GM19395 (cell line): ENCODE data around the gene CCDC73.
A peak's percentile ranks its signal among the peaks of the same experiment; 100 is the strongest.
"Not testable (repeated sequence)": the region's sequence is repeated elsewhere in the genome, so short reads cannot be mapped to it uniquely, and the experiment has no call there.

Experiments used
- ATAC-seq: cut with Tn5 transposase; IDR thresholded peaks from one replicate; pipeline ENCODE4 v1.9.1; 2021; ENCODE audit warnings: mild to moderate bottlenecking, moderate library complexity; ENCODE audit not compliant: unreplicated experiment

The CCDC73 gene

GRCh38 chr11:32794439-32794838, at the start of gene CCDC73:
Gene CCDC73, minus strand, starts transcription at chr11:32794662. Its CDS starts 34,419 bp downstream, at chr11:32760243.
- ATAC-seq, result no peak

- no peak for ATAC-seq
Measured at GRCh38 chr11:32843544-32843943, 49.1 kb upstream of the CCDC73 start.

DNA sequence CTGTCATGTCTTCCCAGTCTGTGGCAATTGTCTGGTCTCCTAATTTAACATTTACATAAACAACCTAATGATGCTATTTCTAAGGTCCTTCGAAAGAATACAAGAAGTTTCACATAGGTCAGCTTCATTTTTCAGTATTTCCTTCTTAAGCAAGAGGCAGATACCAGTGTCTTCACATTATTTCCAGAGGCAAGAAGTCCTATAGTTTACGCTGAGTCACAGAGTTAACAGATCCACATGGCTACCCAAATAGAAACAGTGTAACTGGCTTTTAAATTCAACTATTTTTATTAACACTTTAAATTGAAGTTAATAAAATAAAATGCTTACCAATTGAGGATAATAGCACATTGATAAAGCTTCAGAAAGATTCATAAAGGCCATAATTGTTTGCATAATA, 46.1 kb upstream of the CCDC73 start:
- no peak for ATAC-seq

DNA sequence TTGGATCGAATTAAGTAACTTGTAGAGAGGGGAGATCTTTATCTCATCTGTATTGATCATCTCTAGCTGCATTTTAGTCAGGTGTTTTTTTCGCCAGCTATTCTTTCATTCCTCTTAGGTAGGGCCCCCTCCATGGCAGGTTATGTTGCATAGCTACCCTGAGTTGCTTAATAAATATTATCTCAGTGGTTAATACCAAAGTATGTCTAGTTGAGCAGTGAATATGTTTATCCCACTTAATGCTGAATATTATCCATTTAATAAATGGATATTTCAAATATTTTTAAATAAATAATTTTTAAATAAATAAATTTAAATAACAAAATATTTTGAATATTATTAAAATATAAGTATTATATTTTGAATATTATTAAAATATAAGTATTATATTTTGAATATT, 44.8 kb upstream of the CCDC73 start:
- ATAC-seq, result no peak

DNA sequence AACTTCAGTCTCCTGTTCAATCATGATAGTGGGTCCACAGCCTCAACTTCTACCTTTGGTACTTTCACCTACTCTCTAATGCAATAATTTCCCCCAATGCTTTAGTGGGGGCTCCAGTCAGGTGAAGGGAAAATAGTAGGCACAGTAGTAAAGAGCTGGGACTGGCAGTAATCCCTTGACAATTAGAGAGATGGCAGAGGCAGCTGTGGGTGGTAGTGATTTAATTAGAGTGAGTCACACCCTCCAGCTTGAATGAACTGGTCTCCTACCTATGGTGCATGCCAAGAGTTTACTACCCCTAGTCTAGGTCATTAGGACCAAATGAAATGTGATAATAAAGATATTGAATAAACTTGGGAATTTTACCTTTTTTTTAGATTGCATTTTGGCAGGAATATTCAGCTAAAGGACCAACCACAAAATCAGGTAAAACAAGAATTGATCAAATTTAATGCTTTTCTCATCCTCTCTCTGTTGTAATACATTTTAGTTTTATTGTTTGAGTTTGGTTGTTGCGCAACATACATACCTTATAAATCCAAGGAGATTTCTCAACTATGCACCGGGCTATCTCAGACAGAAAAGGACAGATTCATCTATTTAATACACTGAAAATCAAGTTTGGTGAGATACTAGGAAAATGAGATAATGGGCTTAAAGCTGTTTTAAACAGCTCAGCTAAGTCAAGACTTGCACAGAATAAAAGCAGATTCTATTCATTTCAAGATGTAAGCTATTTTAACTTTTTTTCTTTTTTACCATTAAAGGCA, 44.2 kb upstream of the CCDC73 start:
- no peak for ATAC-seq

DNA sequence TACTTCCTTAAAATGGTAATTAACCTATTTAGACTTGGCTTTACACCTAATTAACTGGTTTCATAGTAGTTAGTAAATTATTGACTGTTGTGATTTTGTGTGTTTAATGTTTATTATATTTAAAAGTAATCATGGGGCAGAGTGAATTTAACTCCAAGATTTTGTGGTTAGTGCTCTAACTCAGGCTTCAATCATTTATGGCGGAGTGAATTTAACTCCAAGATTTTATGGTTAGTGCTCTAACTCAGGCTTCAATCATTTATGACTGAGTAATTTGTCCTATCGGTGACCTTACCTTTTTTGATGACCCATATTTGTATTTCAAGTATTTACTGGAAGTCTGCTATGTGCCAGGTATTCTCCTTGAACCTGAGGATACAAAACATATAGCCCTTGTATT, 42.5 kb upstream of the CCDC73 start:
- no peak for ATAC-seq

- ATAC-seq, result no peak
Measured at GRCh38 chr11:32833921-32834320, 39.5 kb upstream of the CCDC73 start.

DNA sequence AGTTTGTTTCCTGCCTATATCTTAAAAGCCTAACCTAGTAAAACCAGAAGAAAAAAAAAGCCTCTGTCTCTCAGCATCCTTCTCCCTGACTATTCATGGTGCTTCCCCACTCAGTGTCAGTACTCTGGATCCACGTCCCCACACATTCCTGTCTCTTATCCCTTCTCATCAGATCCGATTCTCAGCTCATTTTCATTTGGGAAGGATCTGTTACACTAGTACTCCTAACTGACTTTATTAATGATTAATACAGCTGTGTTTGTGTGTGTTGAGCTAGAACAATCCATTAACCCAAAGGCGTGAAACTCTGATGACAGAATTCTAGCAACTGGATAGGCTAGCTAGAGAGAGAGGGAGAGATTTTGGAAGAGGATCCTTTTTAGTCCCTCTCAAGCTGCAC, 36.8 kb upstream of the CCDC73 start:
- ATAC-seq, result no peak

DNA sequence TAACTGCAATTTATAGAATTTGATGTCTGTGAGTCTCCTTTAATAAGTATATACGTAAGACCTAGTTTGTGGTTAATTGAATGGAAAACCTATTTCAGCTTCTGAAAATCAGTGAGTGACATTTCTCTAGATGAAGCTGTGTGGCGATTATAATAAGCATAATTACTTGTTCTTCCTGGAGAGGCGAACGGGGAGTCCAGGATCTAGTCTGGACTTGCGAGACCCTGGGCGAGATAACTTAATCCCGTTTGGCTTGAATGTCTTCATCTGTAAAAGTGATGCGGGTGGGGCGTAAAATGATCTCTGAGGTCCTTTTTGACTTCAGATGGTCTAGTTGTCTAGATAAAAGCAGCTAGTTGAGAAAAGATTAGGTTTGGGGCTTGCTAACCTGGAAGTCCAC, 36.3 kb upstream of the CCDC73 start:
- no peak for ATAC-seq

DNA sequence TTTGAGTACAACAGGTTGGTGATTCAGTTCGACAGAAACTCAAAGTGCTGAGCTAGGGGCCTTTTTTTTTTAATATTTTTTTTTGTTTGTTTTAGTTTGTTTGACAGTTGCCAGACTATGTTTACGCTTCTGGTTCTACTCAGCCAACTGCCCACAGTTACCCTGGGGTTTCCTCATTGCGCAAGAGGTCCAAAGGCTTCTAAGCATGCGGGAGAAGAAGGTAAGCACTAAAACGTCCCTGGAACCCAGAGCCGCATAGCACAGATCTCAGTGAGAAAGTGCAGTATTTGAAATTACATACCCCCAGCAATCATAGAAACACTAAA, 35.9 kb upstream of the CCDC73 start:
- peak; percentile 22 for ATAC-seq

DNA sequence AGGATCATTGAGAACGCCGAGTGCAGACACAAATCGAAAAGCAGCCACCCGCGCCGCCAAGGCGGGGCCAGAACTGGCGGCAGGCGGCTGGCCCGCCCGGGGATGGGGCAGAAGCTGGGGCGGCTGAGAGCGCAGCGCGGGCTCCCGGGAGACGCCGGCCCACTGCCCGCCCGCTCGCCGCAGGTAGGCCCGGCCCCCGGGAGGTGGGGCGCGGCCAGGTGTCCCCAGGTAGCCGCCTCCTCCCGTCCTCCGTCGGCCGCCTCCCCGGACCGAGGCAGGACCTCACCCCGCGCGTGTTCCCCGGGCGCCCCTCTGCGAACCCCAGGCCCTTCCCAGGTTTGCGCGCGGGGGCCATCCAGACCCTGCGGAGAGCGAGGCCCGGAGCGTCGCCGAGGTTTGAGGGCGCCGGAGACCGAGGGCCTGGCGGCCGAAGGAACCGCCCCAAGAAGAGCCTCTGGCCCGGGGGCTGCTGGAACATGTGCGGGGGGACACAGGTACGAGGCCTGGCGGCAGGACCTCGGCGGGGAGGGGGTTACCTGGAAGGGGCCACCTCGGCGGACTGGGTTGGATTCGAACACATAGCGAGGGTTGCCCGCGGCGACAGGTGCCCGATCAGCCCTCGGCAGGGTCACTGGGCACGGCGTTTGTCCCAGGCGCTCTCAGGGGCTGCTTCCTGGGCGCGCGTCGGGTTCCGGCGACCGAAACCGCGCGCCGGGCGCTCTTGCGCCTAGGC, 35.4 kb upstream of the CCDC73 start, which contains the start of gene PRRG4:
TSS of gene PRRG4 (plus strand) at position 248 of the 733 bp plus-strand sequence. CDS start 603 bp downstream, outside the sequence.
- ATAC-seq, result peak; percentile 80

GRCh38 chr11:32829157-32829679, 34.8 kb upstream of the CCDC73 start:
- ATAC-seq, result peak; percentile 56

DNA sequence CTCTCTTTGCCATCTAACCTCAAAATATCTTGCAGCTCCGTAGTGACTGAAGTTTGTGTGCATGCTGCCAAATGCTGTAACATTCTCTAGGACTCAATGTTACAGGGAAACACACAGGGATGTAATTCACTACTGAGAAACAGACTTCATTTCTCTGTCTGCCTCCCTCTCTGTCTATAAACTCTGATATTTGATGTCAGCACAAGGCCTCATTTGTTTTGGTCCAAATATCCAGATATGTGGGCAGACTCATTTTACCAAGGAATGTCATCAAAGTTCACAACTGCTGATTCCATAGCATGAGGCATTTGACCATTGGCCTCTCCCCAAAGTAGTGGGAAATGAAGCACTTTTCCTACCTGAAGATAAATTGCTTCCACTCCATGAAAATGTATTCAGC, 32.8 kb upstream of the CCDC73 start:
- ATAC-seq, result no peak

- ATAC-seq, result no peak
Measured at GRCh38 chr11:32826113-32826512, 31.7 kb upstream of the CCDC73 start.

GRCh38 chr11:32823617-32824016, 29.2 kb upstream of the CCDC73 start:
- ATAC-seq, result not testable (repeated sequence)

DNA sequence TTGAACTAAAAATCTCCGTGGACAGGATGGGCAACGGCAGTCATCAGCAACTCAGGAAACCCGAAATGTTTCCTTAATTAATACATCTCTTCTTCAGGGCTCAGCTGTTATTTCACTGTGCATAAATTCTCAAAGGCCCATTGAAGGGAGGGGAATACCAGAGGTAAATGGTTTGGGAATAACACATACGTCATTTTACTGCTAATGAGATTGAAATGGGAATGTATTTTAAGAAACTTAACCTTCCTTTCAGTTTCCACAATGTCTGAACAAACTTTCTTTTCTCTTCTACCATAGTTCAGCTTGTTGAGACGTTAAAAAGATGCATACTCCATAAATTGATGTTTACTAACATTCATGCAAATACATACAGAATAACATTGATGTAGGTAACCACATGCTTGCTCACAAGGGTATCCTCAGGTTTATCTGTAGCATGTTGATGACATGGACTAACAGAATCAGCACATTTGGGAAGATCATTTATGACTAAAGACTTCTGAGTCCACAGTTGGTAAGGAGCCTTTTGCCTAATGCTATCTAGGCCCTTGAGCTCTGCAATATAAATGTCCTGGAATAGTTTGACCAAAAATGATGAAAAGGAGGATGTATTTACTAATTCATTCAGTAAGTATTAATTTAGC, 27.6 kb upstream of the CCDC73 start:
- peak; percentile 46 for ATAC-seq

DNA sequence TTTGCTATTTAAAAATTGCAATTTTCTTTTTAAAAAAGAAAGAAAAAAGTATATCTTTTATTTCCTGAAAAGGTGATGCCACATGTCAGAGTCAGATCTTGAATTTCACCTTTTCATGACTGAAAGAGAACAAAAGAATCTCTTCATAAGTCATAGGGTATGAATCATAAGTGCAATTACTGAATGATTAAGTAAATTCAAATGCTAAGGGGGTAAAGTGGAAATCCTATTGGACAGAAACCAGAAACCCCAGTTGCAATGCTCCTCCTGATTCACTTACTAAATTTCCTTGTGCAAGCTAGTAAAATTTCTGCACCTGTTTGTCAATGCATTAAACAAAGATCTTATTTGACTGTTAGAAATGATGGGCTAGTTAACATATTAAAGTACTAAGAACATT, 27.1 kb upstream of the CCDC73 start:
- ATAC-seq, result peak; percentile 19

GRCh38 chr11:32820497-32820896, 26.0 kb upstream of the CCDC73 start:
- ATAC-seq, result no peak

DNA sequence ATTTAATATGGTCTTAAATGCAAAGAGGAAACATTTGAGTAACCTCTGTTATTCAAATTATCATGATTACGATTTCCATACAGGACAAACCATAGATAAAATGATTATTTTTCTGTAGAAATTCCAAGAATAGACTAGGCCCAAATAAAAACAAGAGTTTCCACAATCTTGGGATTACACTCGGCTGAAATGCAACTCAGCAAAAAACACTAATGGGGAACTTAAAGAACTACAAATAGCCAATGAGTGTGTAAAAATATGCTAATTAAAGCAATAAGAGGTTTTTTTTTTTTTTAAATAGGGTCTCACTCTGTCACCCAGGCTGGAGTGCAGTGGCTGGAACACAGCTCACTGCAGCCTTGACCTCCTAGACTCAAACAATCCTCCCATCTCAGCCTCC, 24.7 kb upstream of the CCDC73 start:
- no peak for ATAC-seq

DNA sequence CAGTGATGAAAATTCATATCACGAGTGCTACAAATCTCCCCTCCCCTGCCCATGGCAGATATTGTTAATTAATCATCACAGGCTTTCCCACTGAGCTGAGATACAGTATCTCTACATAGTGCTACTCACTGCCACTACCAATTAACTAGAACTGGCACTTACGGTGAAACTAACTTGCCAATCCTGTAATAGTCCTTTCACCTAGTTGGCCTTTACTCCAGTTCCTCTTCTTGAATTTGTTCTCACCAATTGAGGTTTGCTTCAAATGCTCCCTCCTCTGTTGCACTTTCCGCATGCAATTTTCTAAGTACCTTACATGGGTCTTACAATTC, 23.4 kb upstream of the CCDC73 start:
- ATAC-seq, result no peak

DNA sequence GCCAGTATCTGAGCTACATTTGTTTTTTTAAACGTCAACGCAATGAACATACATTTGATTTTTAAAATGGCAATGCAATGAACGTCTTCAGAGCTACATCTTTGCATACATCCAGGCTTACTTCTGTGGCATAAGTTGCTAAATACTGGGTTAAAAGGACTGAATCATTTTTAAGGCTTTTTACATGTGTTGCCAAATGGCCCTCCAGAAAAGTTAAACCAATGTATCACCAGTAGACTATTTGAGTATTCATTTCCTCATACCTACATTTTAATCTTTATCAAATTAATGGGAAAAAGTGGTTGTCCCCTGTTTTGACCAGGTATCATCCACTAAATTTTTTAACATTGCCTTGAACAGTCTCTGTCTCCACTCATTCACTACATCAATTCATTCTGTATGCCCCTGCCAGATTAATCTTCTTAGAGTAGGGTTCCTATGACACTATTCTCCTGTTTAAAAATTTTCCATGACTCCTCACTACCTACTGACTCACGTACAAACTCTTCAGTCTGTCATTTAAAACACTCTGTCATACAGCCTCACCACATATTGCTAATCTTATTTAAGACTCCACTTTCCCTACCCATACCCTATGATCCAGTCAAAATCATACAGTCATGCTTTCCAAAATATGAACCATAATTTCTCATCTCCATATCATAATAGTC, 22.9 kb upstream of the CCDC73 start:
- no peak for ATAC-seq
